Activated CD4-positive, alpha-beta T cell treated with anti-CD3 and anti-CD28 coated beads for 24 hours (primary cell): ENCODE data around the gene PTPMT1.

ENCODE experiments used
- DNase-seq, 2 donors: peaks; one replicate each; pipeline ENCODE4 v3.0.0-alpha.2; 2020; ENCODE audit warnings: low read depth in 2 of 2

PTPMT1 gene

GRCh38 chr11:47607380-47607779 is 42.0 kb downstream of the PTPMT1 start:
- DNase-seq, result no peak

- DNase-seq, result no peak
Measured at GRCh38 chr11:47609675-47610074, 44.3 kb downstream of the PTPMT1 start.

- DNase-seq, result no peak
Measured at GRCh38 chr11:47611348-47611794, 46.0 kb downstream of the PTPMT1 start.

GRCh38 chr11:47615249-47615648 is 49.9 kb downstream of the PTPMT1 start:
- DNase-seq, result no peak

- DNase-seq, result no peak
Measured at GRCh38 chr11:47616726-47617416, 51.5 kb downstream of the PTPMT1 start.

DNA sequence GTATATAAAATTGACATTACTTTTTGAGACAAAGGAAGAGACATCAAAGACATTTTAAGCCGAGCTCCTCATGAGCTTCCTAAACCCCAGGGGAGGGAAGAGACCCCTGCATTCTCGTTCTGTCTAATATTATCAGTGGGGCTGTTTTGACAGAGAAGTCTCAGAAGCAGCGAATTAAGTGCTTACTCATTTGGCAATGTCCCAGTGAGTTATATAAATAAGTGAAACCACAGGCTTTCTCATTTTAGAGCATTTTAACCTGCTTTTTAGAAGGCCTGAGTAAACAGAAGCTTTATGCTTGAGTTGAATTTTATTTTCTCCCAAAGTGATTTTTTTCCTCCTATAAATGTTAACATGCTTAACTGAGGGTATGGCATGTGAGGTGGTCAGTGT is 52.0 kb downstream of the PTPMT1 start:
- no peak for DNase-seq

- DNase-seq, result no peak
Measured at GRCh38 chr11:47620836-47621378, 55.5 kb downstream of the PTPMT1 start.
